CD14-positive monocyte (primary cell): ENCODE results near the gene MVB12B. TPM values are rescaled to one million over a fixed set of nuclear protein-coding genes. Genes with fewer than 3 reads are reported as not detected.

Experiments
- DNase-seq, 3 donors: peaks; one replicate each; pipeline ENCODE4 v3.0.0-alpha.2; 2011 to 2022
- H2AFZ ChIP-seq: 2 replicates; pipeline ENCODE4 v1.6.0; 2012; ENCODE audit warnings: mild to moderate bottlenecking, low read depth, low read length, inconsistent platforms; ENCODE audit not compliant: insufficient read depth, poor library complexity, severe bottlenecking
- H3K27ac ChIP-seq, 2 donors: 1 replicate in 1 of 2; 2 replicates in 1 of 2; pipeline ENCODE4 v1.5.1; 2012 to 2013; ENCODE audit warnings: low read length in 2 of 2, control low read depth in 1 of 2, inconsistent platforms in 1 of 2, low read depth in 1 of 2, mild to moderate bottlenecking in 1 of 2
- H3K27me3 ChIP-seq, 2 donors: one replicate each; pipeline versions ENCODE4 v1.6.0 to v1.6.1; 2011 to 2013; ENCODE audit warnings: low read length in 2 of 2; ENCODE audit not compliant: control insufficient read depth in 2 of 2, insufficient read depth in 2 of 2
- H3K36me3 ChIP-seq, 2 donors: replicated peaks in 1 of 2; 1 replicate in 1 of 2; 2 replicates in 1 of 2; pipeline versions ENCODE4 v1.5.1 to v1.6.1; 2012 to 2013; ENCODE audit warnings: low read length in 2 of 2, control low read depth in 1 of 2, inconsistent platforms in 1 of 2, mild to moderate bottlenecking in 1 of 2; ENCODE audit not compliant: insufficient read depth in 2 of 2, control insufficient read depth in 1 of 2
- H3K4me1 ChIP-seq, 2 donors: 1 replicate in 1 of 2; 2 replicates in 1 of 2; pipeline versions ENCODE4 v1.5.1 to v1.6.1; 2012 to 2013; ENCODE audit warnings: low read length in 2 of 2, control low read depth in 1 of 2, inconsistent platforms in 1 of 2, mild to moderate bottlenecking in 1 of 2, moderate library complexity in 1 of 2; ENCODE audit not compliant: insufficient read depth in 2 of 2, control insufficient read depth in 1 of 2
- H3K4me2 ChIP-seq: replicated peaks from 2 replicates; pipeline ENCODE3; 2012; ENCODE audit warnings: low read length, moderate library complexity, mild to moderate bottlenecking; ENCODE audit not compliant: poor library complexity, severe bottlenecking; ENCODE audit errors: extremely low read depth
- H3K4me3 ChIP-seq, 3 experiments: fragments of 200-600 bp in 1 of 3; sonication (generic) in 1 of 3; replicated peaks in 1 of 3; 1 replicate in 2 of 3; 2 replicates in 1 of 3; pipeline ENCODE4 v1.5.1; 2011 to 2013; ENCODE audit warnings: low read length in 3 of 3, mild to moderate bottlenecking in 3 of 3, control low read depth in 2 of 3, low read depth in 2 of 3, inconsistent platforms in 1 of 3, moderate library complexity in 1 of 3
- H3K79me2 ChIP-seq: 2 replicates; pipeline ENCODE4 v1.6.0; 2012; ENCODE audit warnings: mild to moderate bottlenecking, control low read depth, inconsistent platforms, low read length, moderate library complexity; ENCODE audit not compliant: insufficient read depth
- H3K9ac ChIP-seq: 2 replicates; pipeline ENCODE4 v1.6.0; 2017; ENCODE audit warnings: low read length, mild to moderate bottlenecking; ENCODE audit not compliant: insufficient read depth, poor library complexity, severe bottlenecking
- H3K9me3 ChIP-seq, 2 donors: replicated peaks in 1 of 2; 1 replicate in 1 of 2; 2 replicates in 1 of 2; pipeline versions ENCODE4 v1.5.1 to v1.6.1; 2012 to 2013; ENCODE audit warnings: low read length in 2 of 2, control low read depth in 1 of 2; ENCODE audit not compliant: control insufficient read depth in 1 of 2, insufficient read depth in 1 of 2
- H4K20me1 ChIP-seq: 2 replicates; pipeline ENCODE4 v1.6.0; 2012; ENCODE audit warnings: mild to moderate bottlenecking, low read length, control low read depth, moderate library complexity; ENCODE audit not compliant: insufficient read depth
- H3K27ac Mint-ChIP-seq, 7 donors: one replicate each; pipeline ENCODE4 v1.8.0; 2020; ENCODE audit warnings: mild to moderate bottlenecking in 7 of 7, mixed read lengths in 7 of 7, moderate library complexity in 6 of 7, inconsistent platforms in 2 of 7
- H3K27me3 Mint-ChIP-seq, 3 donors: one replicate each; pipeline ENCODE4 v1.8.0; 2021 to 2022; ENCODE audit warnings: low read depth in 3 of 3, mild to moderate bottlenecking in 3 of 3, mixed read lengths in 3 of 3, moderate library complexity in 3 of 3, inconsistent platforms in 1 of 3
- H3K36me3 Mint-ChIP-seq, 2 donors: one replicate each; pipeline ENCODE4 v1.8.0; 2020; ENCODE audit warnings: mixed read lengths in 2 of 2, inconsistent platforms in 1 of 2, mild to moderate bottlenecking in 1 of 2
- H3K4me1 Mint-ChIP-seq: one replicate; pipeline ENCODE4 v1.8.0; 2020; ENCODE audit warnings: mild to moderate bottlenecking, mixed read lengths
- H3K4me3 Mint-ChIP-seq, 2 donors: one replicate each; pipeline ENCODE4 v1.8.0; 2020; ENCODE audit warnings: mild to moderate bottlenecking in 2 of 2, mixed read lengths in 2 of 2, moderate library complexity in 1 of 2
- H3K9me3 Mint-ChIP-seq, 7 donors: one replicate each; pipeline ENCODE4 v1.8.0; 2020 to 2022; ENCODE audit warnings: mixed read lengths in 7 of 7, mild to moderate bottlenecking in 6 of 7, moderate library complexity in 6 of 7, inconsistent platforms in 2 of 7
- WGBS: methylation state at CpG from one replicate; pipeline ENCODE4 v1.1.5; 2013; ENCODE audit warnings: missing lambda C conversion rate; ENCODE audit not compliant: insufficient coverage; 5-methylcytosine and 5-hydroxymethylcytosine counted together
- intact Hi-C, 2 donors: fragments of 100-400 bp; cut with micrococcal nuclease; formaldehyde crosslinking; loops; one replicate each; pipeline versions ENCODE4 v1.15.0 to v1.15.1; 2023
- polyA plus RNA-seq, 3 donors: library from polyadenylated mRNA; depleted of rRNA in 1 of 3; unstranded in 2 of 3; stranded (reverse) in 1 of 3; fragments of 300-500 nt in 2 of 3; fragments of >200 nt in 1 of 3; fragmentation: Illumina TruSeq in 2 of 3; gene quantifications; 1 replicate in 2 of 3; 2 replicates in 1 of 3; pipeline ENCODE4 v1.2.3, GENCODE V29; 2012 to 2021
- TF ChIP-seq, protein P1 (sequence below): fragments of 200-600 bp; IDR thresholded peaks from one replicate; pipeline ENCODE4 v1.8.0; 2022; ENCODE audit warnings: antibody characterized with exemption, mild to moderate bottlenecking

Gene MVB12B
- polyA plus RNA-seq, 3 donors = 2.8 to 8.1 (median 3.5) TPM

DNA sequence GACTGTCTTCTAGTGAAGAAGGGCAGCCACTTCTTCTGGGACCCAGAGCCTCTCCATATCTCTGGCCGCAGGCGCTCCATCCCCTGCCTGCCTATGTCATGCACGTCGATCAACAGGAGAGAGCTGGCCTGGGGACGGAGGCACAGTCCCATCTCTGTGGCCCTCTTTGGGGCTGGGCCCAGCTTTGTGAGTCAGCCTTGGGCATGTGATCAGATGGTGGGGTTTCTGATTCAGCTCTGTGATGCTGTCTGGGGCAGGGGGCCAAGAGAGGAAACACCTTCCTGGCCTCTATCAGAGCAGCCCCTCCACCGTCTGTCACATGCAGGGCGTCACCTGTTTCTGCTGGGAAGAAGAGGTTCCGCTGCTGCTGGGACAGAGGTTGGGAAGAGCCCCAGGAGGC, 72.6 kb downstream of the MVB12B start:
- H3K4me1 Mint-ChIP-seq = peaks cover 43% of the 10 kb centered on the region
- intact Hi-C loops = loop anchor here (2.0 to 5.0 kb wide), 5 partner anchors 82 to 992 kb away; no protein-coding TSS in a partner anchor
- H4K20me1 ChIP-seq = no peaks in the 10 kb centered on the region
- no peak overlapping the region for H3K4me2 ChIP-seq
- no peaks in the 10 kb centered on the region for H3K27me3 ChIP-seq
- H3K9ac ChIP-seq = no peak overlapping the region
- peaks cover 0 to 2% (median 0%) of the 10 kb centered on the region in 7 donors for H3K9me3 Mint-ChIP-seq
- H3K79me2 ChIP-seq = no peaks in the 10 kb centered on the region
- no peak overlapping the region for H2AFZ ChIP-seq
- DNase-seq = no peak
- no peak overlapping the region for H3K27ac ChIP-seq
- H3K4me3 ChIP-seq = no peak overlapping the region
- no peaks in the 10 kb centered on the region for H3K9me3 ChIP-seq
- H3K27me3 Mint-ChIP-seq = no peaks in the 10 kb centered on the region
- H3K36me3 ChIP-seq = peaks cover 8 to 55% of the 10 kb centered on the region in 2 donors
- TF ChIP-seq, protein P1, sequence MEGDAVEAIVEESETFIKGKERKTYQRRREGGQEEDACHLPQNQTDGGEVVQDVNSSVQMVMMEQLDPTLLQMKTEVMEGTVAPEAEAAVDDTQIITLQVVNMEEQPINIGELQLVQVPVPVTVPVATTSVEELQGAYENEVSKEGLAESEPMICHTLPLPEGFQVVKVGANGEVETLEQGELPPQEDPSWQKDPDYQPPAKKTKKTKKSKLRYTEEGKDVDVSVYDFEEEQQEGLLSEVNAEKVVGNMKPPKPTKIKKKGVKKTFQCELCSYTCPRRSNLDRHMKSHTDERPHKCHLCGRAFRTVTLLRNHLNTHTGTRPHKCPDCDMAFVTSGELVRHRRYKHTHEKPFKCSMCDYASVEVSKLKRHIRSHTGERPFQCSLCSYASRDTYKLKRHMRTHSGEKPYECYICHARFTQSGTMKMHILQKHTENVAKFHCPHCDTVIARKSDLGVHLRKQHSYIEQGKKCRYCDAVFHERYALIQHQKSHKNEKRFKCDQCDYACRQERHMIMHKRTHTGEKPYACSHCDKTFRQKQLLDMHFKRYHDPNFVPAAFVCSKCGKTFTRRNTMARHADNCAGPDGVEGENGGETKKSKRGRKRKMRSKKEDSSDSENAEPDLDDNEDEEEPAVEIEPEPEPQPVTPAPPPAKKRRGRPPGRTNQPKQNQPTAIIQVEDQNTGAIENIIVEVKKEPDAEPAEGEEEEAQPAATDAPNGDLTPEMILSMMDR = no peak
- H3K4me1 ChIP-seq = peaks cover 14 to 19% of the 10 kb centered on the region in 2 donors
- peaks cover 53 to 80% of the 10 kb centered on the region in 2 donors for H3K36me3 Mint-ChIP-seq
- H3K4me3 Mint-ChIP-seq = no peak overlapping the region
- H3K27ac Mint-ChIP-seq = no peak overlapping the region
- WGBS = 99% methylated on average over 8 of the region's 8 CpGs

DNA sequence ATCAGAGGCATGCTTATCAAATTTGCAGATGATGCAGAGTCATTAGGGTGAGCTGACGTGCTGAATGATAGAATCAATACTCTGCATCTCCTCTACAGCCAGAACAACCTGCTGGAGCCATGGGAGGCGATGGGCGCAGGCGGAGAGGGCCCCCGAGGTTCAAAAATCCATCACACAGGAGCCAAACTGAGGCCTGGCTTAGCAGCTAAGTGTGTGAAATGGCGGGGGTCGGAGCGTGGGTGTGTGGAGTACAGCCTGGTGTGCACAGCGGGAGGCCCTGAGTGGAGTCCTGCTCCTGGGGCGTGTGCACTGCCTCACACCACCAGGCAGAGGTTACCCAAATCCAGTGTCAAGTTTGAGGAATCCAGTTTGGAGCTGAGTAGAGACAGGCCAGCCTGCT, 73.2 kb downstream of the MVB12B start:
- Mint-ChIP-seq H3K27me3 (no peaks in the 10 kb centered on the region), H3K4me1 (peaks cover 42% of the 10 kb centered on the region), H3K36me3 (peaks cover 51 to 80% of the 10 kb centered on the region in 2 donors), H3K27ac (peak overlapping the region in 2 of 7 donors; percentile 14 to 82), H3K4me3 (no peak overlapping the region), H3K9me3 (peaks cover 0 to 2% (median 0%) of the 10 kb centered on the region in 7 donors)
- no peak overlapping the region for H3K4me2 ChIP-seq
- H4K20me1 ChIP-seq = no peaks in the 10 kb centered on the region
- no peak overlapping the region for H3K9ac ChIP-seq
- H3K9me3 ChIP-seq = no peaks in the 10 kb centered on the region
- no peak overlapping the region for H3K4me3 ChIP-seq
- DNase-seq = no peak
- H3K27ac ChIP-seq = no peak overlapping the region
- H3K36me3 ChIP-seq = peaks cover 8 to 50% of the 10 kb centered on the region in 2 donors
- 100% methylated on average over 1 of the region's 10 CpGs for WGBS
- intact Hi-C loops = loop anchor here (2.0 to 5.0 kb wide), 5 partner anchors 82 to 992 kb away; no protein-coding TSS in a partner anchor
- H3K79me2 ChIP-seq = no peaks in the 10 kb centered on the region
- H3K4me1 ChIP-seq = peaks cover 14 to 19% of the 10 kb centered on the region in 2 donors
- TF ChIP-seq, protein P1 = no peak
- H2AFZ ChIP-seq = no peak overlapping the region
- no peaks in the 10 kb centered on the region for H3K27me3 ChIP-seq
